Measurements from ENCODE around the gene RAB5A. TPM values are rescaled to one million over a fixed set of nuclear protein-coding genes. Genes with fewer than 3 reads are reported as not detected.

The RAB5A gene
- total and polyA plus RNA-seq, 2 experiments from 2014 or later, result 110 to 128 TPM

DNA sequence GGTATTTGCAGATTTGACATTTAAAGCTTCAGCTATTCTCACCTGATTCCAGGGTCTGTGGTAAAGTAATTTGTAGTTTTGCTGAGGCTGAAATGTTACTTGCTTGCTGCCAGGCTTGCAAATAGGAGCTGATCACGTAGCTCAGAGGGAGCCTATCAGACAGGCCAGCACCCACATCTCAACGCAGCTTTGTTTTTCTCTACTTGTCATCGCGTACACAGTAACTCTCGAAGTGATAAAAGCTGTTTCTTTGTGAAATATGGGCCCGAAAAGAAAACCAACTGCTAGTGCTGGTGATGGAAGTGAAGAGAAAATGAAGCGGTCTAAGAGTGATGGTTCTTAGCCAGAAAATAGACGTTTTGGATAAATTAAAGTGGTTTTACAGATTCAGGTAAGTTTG, 23.4 kb downstream of the RAB5A start (continued):
- TF ChIP-seq, protein P1, sequence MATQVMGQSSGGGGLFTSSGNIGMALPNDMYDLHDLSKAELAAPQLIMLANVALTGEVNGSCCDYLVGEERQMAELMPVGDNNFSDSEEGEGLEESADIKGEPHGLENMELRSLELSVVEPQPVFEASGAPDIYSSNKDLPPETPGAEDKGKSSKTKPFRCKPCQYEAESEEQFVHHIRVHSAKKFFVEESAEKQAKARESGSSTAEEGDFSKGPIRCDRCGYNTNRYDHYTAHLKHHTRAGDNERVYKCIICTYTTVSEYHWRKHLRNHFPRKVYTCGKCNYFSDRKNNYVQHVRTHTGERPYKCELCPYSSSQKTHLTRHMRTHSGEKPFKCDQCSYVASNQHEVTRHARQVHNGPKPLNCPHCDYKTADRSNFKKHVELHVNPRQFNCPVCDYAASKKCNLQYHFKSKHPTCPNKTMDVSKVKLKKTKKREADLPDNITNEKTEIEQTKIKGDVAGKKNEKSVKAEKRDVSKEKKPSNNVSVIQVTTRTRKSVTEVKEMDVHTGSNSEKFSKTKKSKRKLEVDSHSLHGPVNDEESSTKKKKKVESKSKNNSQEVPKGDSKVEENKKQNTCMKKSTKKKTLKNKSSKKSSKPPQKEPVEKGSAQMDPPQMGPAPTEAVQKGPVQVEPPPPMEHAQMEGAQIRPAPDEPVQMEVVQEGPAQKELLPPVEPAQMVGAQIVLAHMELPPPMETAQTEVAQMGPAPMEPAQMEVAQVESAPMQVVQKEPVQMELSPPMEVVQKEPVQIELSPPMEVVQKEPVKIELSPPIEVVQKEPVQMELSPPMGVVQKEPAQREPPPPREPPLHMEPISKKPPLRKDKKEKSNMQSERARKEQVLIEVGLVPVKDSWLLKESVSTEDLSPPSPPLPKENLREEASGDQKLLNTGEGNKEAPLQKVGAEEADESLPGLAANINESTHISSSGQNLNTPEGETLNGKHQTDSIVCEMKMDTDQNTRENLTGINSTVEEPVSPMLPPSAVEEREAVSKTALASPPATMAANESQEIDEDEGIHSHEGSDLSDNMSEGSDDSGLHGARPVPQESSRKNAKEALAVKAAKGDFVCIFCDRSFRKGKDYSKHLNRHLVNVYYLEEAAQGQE (IDR thresholded peaks at IDR 0.05; ENCODE audit: unreplicated experiment), result no peak
- no peak for TF ChIP-seq ZNF114 (CRISPR knock-in tag; IDR thresholded peaks at IDR 0.05)
- no peak for TF ChIP-seq EZH2 (IDR thresholded peaks at IDR 0.05; ENCODE audit: low read depth, unreplicated experiment)

DNA sequence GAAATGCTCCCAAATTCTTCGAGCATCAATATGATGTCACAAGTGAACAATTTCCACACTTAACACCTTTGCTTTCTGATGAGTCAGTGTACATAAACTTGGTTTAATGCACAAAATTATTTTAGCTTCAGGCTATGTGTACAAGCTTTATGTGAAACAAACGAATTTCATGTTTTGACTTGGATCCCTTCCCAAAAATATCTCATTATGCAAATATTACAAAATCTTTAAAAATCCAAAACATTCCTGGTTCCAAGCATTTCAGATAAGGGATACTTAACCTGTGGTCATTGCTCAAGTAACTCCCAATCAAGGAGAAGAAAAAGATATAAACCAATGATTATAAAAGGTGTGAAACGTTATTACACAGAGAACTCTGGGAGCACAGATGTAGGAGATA, 25.2 kb downstream of the RAB5A start:
- no peaks in the 10 kb centered on the region for H3F3A ChIP-seq (replicated peaks; ENCODE audit: low read depth)
- H3K27ac ChIP-seq (ENCODE audit: low read depth), result no peak overlapping the region
- H3K27me3 ChIP-seq (ENCODE audit: insufficient read depth), result no peaks in the 10 kb centered on the region
- Mint-ChIP-seq H3K4me3 (no peak overlapping the region), H3K36me3 (ENCODE audit: low read depth) (peaks cover 54% of the 10 kb centered on the region), H3K27ac (no peak overlapping the region), H3K9me3 (no peaks in the 10 kb centered on the region), H3K4me1 (peaks cover 3% of the 10 kb centered on the region; the same call in 1 of the 3 replicates), H3K27me3 (ENCODE audit: insufficient read depth, low read depth, poor library complexity) (peaks cover 3% of the 10 kb centered on the region)
- no peak overlapping the region for H2AFZ ChIP-seq
- H3K36me3 ChIP-seq (ENCODE audit: insufficient read depth), result peaks cover 31% of the 10 kb centered on the region
- H3K79me2 ChIP-seq (replicated peaks; ENCODE audit: insufficient read depth), result peaks cover 84% of the 10 kb centered on the region
- no peak overlapping the region for H3K4me2 ChIP-seq
- H3K4me1 ChIP-seq (ENCODE audit: insufficient read depth), result 0 out of 2 replicates have a peak, but pooled peaks cover 3% of the 10 kb centered on the region
- H4K20me1 ChIP-seq (replicated peaks; ENCODE audit: insufficient read depth), result peaks cover 42% of the 10 kb centered on the region
- DNase-seq (ENCODE audit: low spot score), result no peak
- no peak overlapping the region for H3K4me3 ChIP-seq
- no peaks in the 10 kb centered on the region for H3K9me2 ChIP-seq (ENCODE audit: insufficient read depth)
- no peak for ATAC-seq
- TF ChIP-seq, protein P1 (IDR thresholded peaks at IDR 0.05; ENCODE audit: unreplicated experiment), result no peak
- TF ChIP-seq JUNB (IDR thresholded peaks at IDR 0.05; ENCODE audit: unreplicated experiment) (no peak), NANOG (IDR thresholded peaks at IDR 0.05; ENCODE audit: borderline replicate concordance) (no peak), EZH2phosphoT487 (IDR thresholded peaks at IDR 0.05; ENCODE audit: unreplicated experiment) (no peak), ZNF331 (CRISPR knock-in tag; IDR thresholded peaks at IDR 0.05; ENCODE audit: low read depth) (no peak), STAT1 (IDR thresholded peaks at IDR 0.05; ENCODE audit: unreplicated experiment) (no peak), POLR2AphosphoS5 (IDR thresholded peaks at IDR 0.05; ENCODE audit: low read depth) (no peak), EZH2 (IDR thresholded peaks at IDR 0.05; ENCODE audit: low read depth, unreplicated experiment) (no peak), ZNF114 (CRISPR knock-in tag; IDR thresholded peaks at IDR 0.05) (no peak), CREB1 (CRISPR knock-in tag; IDR thresholded peaks at IDR 0.05; ENCODE audit: low read depth) (no peak)
- TF ChIP-seq, protein P2, sequence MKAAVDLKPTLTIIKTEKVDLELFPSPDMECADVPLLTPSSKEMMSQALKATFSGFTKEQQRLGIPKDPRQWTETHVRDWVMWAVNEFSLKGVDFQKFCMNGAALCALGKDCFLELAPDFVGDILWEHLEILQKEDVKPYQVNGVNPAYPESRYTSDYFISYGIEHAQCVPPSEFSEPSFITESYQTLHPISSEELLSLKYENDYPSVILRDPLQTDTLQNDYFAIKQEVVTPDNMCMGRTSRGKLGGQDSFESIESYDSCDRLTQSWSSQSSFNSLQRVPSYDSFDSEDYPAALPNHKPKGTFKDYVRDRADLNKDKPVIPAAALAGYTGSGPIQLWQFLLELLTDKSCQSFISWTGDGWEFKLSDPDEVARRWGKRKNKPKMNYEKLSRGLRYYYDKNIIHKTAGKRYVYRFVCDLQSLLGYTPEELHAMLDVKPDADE (IDR thresholded peaks at IDR 0.05), result no peak
- TF ChIP-seq, protein P3, sequence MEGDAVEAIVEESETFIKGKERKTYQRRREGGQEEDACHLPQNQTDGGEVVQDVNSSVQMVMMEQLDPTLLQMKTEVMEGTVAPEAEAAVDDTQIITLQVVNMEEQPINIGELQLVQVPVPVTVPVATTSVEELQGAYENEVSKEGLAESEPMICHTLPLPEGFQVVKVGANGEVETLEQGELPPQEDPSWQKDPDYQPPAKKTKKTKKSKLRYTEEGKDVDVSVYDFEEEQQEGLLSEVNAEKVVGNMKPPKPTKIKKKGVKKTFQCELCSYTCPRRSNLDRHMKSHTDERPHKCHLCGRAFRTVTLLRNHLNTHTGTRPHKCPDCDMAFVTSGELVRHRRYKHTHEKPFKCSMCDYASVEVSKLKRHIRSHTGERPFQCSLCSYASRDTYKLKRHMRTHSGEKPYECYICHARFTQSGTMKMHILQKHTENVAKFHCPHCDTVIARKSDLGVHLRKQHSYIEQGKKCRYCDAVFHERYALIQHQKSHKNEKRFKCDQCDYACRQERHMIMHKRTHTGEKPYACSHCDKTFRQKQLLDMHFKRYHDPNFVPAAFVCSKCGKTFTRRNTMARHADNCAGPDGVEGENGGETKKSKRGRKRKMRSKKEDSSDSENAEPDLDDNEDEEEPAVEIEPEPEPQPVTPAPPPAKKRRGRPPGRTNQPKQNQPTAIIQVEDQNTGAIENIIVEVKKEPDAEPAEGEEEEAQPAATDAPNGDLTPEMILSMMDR (conservative IDR thresholded peaks at IDR 0.05; ENCODE audit: low read depth in 2 of 2), result no peak

Data from GM23338 (cell line).